Gastroesophageal sphincter (tissue), 3 donors: ENCODE results near the gene ANKRD33.

ENCODE experiments used
- CTCF ChIP-seq, 4 experiments: fragments of 200-600 bp in 2 of 4; fragments of 450-650 bp in 2 of 4; sonication (generic) in 1 of 4; IDR thresholded peaks; one replicate each; pipeline ENCODE4 v1.5.1; 2017 to 2019; ENCODE audit warnings: antibody characterized with exemption in 4 of 4, mild to moderate bottlenecking in 2 of 4, moderate library complexity in 2 of 4
- EP300 ChIP-seq: sonication (generic); formaldehyde crosslinking; IDR thresholded peaks from one replicate; pipeline ENCODE4 v1.6.1; 2017; ENCODE audit warnings: antibody characterized with exemption, mild to moderate bottlenecking
- POLR2A ChIP-seq, 2 donors: fragments of 450-650 bp; IDR thresholded peaks; one replicate each; pipeline ENCODE4 v1.6.1; 2017; ENCODE audit warnings: antibody characterized with exemption in 2 of 2, mild to moderate bottlenecking in 2 of 2, moderate library complexity in 1 of 2

GRCh38 chr12:51926064-51926632 lies 38.2 kb downstream of the ANKRD33 start:
- TF ChIP-seq CTCF (IDR thresholded peaks at IDR 0.05) (no peak), EP300 (no peak), POLR2A (IDR thresholded peaks at IDR 0.05) (no peak)
